HG03442 (cell line): ENCODE measurements around the gene DPP6.
A peak's percentile ranks its signal among the peaks of the same experiment; 100 is the strongest.

ENCODE experiments used
- ATAC-seq: cut with Tn5 transposase; IDR thresholded peaks from one replicate; pipeline ENCODE4 v1.9.1; 2021; ENCODE audit warnings: mild to moderate bottlenecking, moderate library complexity; ENCODE audit not compliant: unreplicated experiment

Gene DPP6

GRCh38 chr7:154898973-154899855, 847.0 kb downstream of the DPP6 start:
- no peak for ATAC-seq

- no peak for ATAC-seq
Observed at GRCh38 chr7:154899862-154900261, 847.7 kb downstream of the DPP6 start.

GRCh38 chr7:154902600-154903082, 850.4 kb downstream of the DPP6 start:
- no peak for ATAC-seq

GRCh38 chr7:154903083-154903731, 851.0 kb downstream of the DPP6 start:
- ATAC-seq = no peak

GRCh38 chr7:154905146-154905545, 852.9 kb downstream of the DPP6 start:
- no peak for ATAC-seq

GRCh38 chr7:154905615-154906014, 853.4 kb downstream of the DPP6 start:
- ATAC-seq = no peak

GRCh38 chr7:154906201-154906600, 854.0 kb downstream of the DPP6 start:
- no peak for ATAC-seq

GRCh38 chr7:154906736-154907355, 854.6 kb downstream of the DPP6 start:
- ATAC-seq = no peak

GRCh38 chr7:154907651-154908620, 855.7 kb downstream of the DPP6 start:
- ATAC-seq = no peak

GRCh38 chr7:154909241-154910105, 857.3 kb downstream of the DPP6 start:
- ATAC-seq = no peak

GRCh38 chr7:154910125-154910524, 857.9 kb downstream of the DPP6 start:
- ATAC-seq = no peak

- ATAC-seq = no peak
Observed at GRCh38 chr7:154910977-154911376, 858.8 kb downstream of the DPP6 start.

- ATAC-seq = no peak
Observed at GRCh38 chr7:154911411-154911810, 859.2 kb downstream of the DPP6 start.

- ATAC-seq = no peak
Observed at GRCh38 chr7:154911862-154912455, 859.8 kb downstream of the DPP6 start.

- no peak for ATAC-seq
Observed at GRCh38 chr7:154912871-154913637, 860.9 kb downstream of the DPP6 start.

GRCh38 chr7:154913638-154914307, 861.6 kb downstream of the DPP6 start:
- peak; percentile 98 for ATAC-seq

- no peak for ATAC-seq
Observed at GRCh38 chr7:154914308-154914995, 862.3 kb downstream of the DPP6 start.
